ENCODE measurements around the gene C17orf58. TPM values are rescaled to one million over a fixed set of nuclear protein-coding genes. Genes with fewer than 3 reads are reported as not detected.

The C17orf58 gene
- polyA plus RNA-seq, 1 of the 3 experiments (the other 2 are of a cell fraction) = 21.2 TPM

DNA sequence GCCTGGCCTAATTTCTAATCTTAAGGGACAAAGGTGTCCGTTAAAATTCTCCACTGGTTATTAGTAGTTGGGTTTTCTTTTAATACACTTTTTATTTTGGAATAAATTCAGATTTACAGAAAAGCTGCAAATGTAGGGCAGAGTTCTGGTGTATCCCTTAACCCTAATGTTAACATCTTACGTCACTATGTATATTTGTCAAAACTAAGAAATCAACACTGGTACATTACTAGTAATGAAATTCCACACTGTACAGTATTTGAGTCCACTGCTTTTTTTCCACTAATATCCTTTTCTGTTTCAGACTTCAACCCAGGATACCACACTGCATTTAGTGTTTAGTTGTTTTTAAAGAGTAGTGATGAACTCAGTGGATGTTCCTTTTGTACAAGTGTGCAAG, 20.6 kb upstream of the C17orf58 start (continued):
- TF ChIP-seq SMC3 (IDR thresholded peaks at IDR 0.05; ENCODE audit: low read depth, low read length) (no peak), FOXM1 (IDR thresholded peaks at IDR 0.05; ENCODE audit: low read depth) (no peak), CHD2 (IDR thresholded peaks at IDR 0.05; ENCODE audit: low read length, partially characterized antibody) (no peak), USF2 (IDR thresholded peaks at IDR 0.05; ENCODE audit: borderline replicate concordance, low read depth, low read length) (no peak), GATA2 (CRISPR knock-in tag; IDR thresholded peaks at IDR 0.05) (no peak), YY1 (IDR thresholded peaks at IDR 0.05; ENCODE audit: low read depth) (no peak), TCF12 (IDR thresholded peaks at IDR 0.05) (no peak), NFIC (IDR thresholded peaks at IDR 0.05; ENCODE audit: borderline replicate concordance) (no peak), SIN3A (IDR thresholded peaks at IDR 0.05; ENCODE audit: borderline replicate concordance, low read depth, low read length) (no peak)
- TF ChIP-seq, protein P1, sequence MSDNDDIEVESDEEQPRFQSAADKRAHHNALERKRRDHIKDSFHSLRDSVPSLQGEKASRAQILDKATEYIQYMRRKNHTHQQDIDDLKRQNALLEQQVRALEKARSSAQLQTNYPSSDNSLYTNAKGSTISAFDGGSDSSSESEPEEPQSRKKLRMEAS (IDR thresholded peaks at IDR 0.05; ENCODE audit: low read depth) = no peak

GRCh38 chr17:68015081-68015723, 18.9 kb upstream of the C17orf58 start:
- Histone ChIP-seq H3K79me2 (ENCODE audit: insufficient read depth) (no peaks in the 10 kb centered on the region), H3K4me2 (no peak overlapping the region), H3F3A (replicated peaks; ENCODE audit: insufficient read depth) (peaks cover 10% of the 10 kb centered on the region), H3K4me1 (ENCODE audit: control insufficient read depth in 1 of 2, insufficient read depth in 2 of 2, low read depth in 1 of 2, low read length in 1 of 2) (no peaks in the 10 kb centered on the region), H4K20me1 (ENCODE audit: insufficient read depth) (no peaks in the 10 kb centered on the region), H3K9ac (no peak overlapping the region), H3K27ac (ENCODE audit: low read depth in 2 of 2, low read length in 1 of 2) (no peak overlapping the region), H3K36me3 (replicated peaks in 1 of 2; ENCODE audit: control insufficient read depth in 1 of 2, insufficient read depth in 2 of 2, low read length in 1 of 2) (no peaks in the 10 kb centered on the region), H3K27me3 (ENCODE audit: insufficient read depth) (no peaks in the 10 kb centered on the region), H3K9me3 (no peaks in the 10 kb centered on the region), H2AFZ (ENCODE audit: low read depth) (no peak overlapping the region), H3K4me3 (ENCODE audit: low read depth in 2 of 2, low read length in 1 of 2) (no peak overlapping the region), H3K9me2 (no peaks in the 10 kb centered on the region)
- POLR2A ChIA-PET = no interaction called here
- CTCF ChIA-PET = interaction anchor here (0.7 to 2.2 kb wide), 4 partner anchors 10 to 213 kb away, joined by 3 to 9 read pairs (median 3); no protein-coding TSS in a partner anchor
- no peak for DNase-seq
- TF ChIP-seq MXI1 (IDR thresholded peaks at IDR 0.05; ENCODE audit: low read depth, low read length) = no peak
- TF ChIP-seq USF2 (IDR thresholded peaks at IDR 0.05; ENCODE audit: borderline replicate concordance, low read depth, low read length) = no peak
- TF ChIP-seq JUND (IDR thresholded peaks at IDR 0.05) = no peak
- TF ChIP-seq GATA2 (CRISPR knock-in tag; IDR thresholded peaks at IDR 0.05) = no peak
- TF ChIP-seq MEF2A (IDR thresholded peaks at IDR 0.05; ENCODE audit: borderline replicate concordance, low read depth) = no peak
- WGBS (ENCODE audit: low lambda C conversion rate) = 81% methylated on average over 11 of the region's 11 CpGs

GRCh38 chr17:68013385-68013784, 17.1 kb upstream of the C17orf58 start:
- no peaks in the 10 kb centered on the region for H4K20me1 ChIP-seq (ENCODE audit: insufficient read depth)
- no peaks in the 10 kb centered on the region for H3K9me3 ChIP-seq
- no peak overlapping the region for H2AFZ ChIP-seq (ENCODE audit: low read depth)
- no peak overlapping the region for H3K27ac ChIP-seq (ENCODE audit: low read depth in 2 of 2, low read length in 1 of 2)
- H3K9me2 ChIP-seq = no peaks in the 10 kb centered on the region
- ChIA-PET POLR2A (no interaction called here), CTCF (no interaction called here)
- H3K9ac ChIP-seq = no peak overlapping the region
- no peaks in the 10 kb centered on the region for H3F3A ChIP-seq (replicated peaks; ENCODE audit: insufficient read depth)
- no peak overlapping the region for H3K4me3 ChIP-seq (ENCODE audit: low read depth in 2 of 2, low read length in 1 of 2)
- TF ChIP-seq, protein P2, sequence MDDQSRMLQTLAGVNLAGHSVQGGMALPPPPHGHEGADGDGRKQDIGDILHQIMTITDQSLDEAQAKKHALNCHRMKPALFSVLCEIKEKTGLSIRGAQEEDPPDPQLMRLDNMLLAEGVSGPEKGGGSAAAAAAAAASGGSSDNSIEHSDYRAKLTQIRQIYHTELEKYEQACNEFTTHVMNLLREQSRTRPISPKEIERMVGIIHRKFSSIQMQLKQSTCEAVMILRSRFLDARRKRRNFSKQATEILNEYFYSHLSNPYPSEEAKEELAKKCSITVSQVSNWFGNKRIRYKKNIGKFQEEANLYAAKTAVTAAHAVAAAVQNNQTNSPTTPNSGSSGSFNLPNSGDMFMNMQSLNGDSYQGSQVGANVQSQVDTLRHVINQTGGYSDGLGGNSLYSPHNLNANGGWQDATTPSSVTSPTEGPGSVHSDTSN (IDR thresholded peaks at IDR 0.05) = no peak
- H3K79me2 ChIP-seq (ENCODE audit: insufficient read depth) = no peaks in the 10 kb centered on the region
- no peak overlapping the region for H3K4me2 ChIP-seq
- no peaks in the 10 kb centered on the region for H3K4me1 ChIP-seq (ENCODE audit: control insufficient read depth in 1 of 2, insufficient read depth in 2 of 2, low read depth in 1 of 2, low read length in 1 of 2)
- H3K27me3 ChIP-seq (ENCODE audit: insufficient read depth) = no peaks in the 10 kb centered on the region
- H3K36me3 ChIP-seq (replicated peaks in 1 of 2; ENCODE audit: control insufficient read depth in 1 of 2, insufficient read depth in 2 of 2, low read length in 1 of 2) = no peaks in the 10 kb centered on the region
- DNase-seq = no peak
